HG03565 (cell line): ENCODE results near the gene SERTAD1.

Source experiments
- ATAC-seq: cut with Tn5 transposase; IDR thresholded peaks from one replicate; pipeline ENCODE4 v1.9.1; 2021; ENCODE audit warnings: mild to moderate bottlenecking, moderate library complexity; ENCODE audit not compliant: unreplicated experiment

Gene SERTAD1

DNA sequence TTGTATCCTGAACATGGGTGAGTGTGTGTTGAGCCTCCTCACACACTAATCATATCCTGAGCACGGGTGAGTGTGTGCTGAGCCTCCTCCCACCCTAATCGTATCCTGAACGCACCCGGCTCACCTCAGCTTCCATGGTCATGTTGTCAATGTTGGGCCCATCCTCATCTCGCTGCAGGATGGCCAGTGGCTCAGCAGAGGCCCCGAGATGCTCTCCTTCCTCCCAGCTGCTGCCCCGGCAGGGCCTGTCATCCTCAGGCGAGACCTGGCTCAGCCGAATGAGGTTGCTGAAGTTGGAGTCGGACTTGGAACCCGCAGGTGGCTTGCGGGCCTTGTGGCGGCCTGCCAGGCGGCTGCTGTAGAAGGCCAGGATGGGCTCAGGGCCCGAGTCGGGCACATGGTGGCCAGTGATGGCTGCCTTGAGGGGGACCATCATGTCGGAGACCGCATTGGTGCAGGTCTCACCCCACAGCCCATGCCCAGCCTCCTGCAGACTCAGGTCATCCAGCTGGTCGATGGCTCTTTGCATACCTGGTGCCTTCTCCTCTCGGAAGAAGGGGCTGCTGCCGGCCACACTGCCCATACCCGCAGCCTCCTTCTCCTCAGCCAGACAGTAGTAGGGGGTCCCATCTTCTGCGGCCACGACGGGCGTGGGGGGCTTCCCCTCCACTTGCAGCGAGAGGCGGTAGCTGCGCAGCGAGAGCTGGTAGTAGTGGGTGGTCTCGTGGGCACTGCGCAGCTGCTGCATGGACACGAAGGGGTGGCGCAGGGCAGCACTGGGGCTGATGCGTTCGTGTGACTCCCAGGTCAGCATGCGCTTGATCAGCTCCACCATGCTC is 45.4 kb downstream of the SERTAD1 start:
- ATAC-seq, result no peak

DNA sequence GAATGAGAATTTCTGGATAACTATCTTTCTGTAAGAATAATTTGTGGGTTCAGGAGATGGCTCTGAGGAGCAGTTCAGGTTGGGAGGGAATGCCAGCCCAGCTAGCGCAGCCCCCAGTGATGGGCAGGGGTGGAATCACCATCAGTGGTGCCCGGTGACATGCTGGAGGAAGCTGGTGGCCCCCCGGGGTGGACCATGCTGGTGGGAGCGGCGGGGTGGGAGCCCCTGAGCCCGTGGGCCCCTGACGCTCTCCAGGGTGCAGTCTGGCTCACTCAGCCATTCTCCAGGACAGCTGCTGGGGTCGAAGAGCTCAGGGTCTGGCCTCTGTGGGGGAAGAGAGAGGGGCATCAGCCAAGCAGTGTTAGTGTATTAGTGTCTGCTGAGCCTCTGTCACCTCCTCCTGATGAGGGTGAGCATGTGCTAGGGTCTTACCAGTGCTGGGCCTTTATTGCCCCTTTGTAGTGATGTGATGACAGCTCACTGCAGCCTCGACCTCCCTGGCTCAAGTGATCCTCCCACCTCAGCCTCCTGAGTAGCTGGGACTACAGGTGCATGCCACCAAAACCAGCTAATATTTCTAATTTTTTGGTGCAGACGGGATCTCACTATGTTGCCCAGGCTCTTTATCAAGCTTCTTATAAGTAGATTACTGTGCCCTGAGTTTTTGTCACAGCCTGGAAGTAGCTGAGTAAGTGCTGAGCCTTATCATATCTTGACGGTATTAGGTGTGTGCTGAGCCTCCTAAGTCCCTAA is 46.2 kb downstream of the SERTAD1 start:
- ATAC-seq, result no peak

DNA sequence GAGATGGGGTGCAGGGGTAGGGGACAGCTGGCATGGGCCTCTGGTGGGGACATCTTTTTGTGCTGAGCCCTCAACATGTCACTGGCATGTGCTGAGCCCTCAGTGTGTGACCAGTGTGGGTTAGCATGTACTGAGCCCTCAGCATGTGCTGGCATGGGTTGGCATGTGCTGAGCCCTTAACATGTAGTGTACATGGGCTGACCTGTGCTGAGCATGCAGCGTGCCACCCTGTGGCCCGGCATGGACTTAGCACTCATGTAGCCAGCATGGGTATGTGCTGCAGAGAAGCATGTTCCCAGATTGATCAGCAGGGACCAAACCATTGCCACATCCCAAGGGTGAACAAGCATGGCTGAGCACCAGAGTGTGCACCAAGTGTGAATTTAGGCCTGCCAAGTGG is 47.3 kb downstream of the SERTAD1 start:
- ATAC-seq, result no peak

DNA sequence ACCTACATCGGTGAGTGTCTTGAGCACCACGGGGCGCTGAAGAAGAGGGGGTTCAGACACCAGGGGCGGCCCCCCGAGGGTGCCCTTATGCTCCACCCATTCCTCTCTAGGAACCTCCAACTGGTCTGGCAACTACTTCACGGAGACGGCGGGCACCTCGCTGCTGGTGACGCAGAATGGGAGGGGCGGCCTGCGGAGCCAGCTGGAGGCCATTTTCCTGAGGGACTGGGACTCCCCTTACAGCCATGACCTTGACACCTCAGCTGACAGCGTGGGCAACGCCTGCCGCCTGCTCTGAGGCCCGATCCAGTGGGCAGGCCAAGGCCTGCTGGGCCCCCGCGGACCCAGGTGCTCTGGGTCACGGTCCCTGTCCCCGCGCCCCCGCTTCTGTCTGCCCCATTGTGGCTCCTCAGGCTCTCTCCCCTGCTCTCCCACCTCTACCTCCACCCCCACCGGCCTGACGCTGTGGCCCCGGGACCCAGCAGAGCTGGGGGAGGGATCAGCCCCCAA is 47.9 kb downstream of the SERTAD1 start:
- ATAC-seq, result no peak

DNA sequence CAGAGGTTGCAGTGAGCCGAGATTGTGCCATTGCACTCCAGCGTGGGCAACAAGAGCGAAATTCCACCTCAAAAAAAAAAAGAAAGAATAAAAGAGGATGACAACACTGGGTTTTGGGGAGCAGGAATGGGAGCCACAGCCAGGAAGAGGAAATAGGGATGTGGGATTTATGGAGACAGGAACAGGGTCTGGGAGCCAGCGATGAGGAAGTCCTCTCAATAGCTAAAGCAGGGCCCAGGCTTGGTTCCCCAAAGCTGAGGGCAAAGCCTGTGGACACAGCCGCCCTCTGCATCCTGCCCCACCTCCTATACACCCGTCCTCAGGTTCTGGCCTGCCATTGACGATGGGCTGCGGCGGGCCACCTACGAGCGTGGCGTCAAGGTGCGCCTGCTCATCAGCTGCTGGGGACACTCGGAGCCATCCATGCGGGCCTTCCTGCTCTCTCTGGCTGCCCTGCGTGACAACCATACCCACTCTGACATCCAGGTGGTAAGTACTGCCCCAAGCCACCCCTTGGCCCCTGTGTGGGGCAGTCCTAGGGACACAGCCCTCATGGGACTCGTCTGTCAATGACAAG is 49.4 kb downstream of the SERTAD1 start:
- no peak for ATAC-seq

DNA sequence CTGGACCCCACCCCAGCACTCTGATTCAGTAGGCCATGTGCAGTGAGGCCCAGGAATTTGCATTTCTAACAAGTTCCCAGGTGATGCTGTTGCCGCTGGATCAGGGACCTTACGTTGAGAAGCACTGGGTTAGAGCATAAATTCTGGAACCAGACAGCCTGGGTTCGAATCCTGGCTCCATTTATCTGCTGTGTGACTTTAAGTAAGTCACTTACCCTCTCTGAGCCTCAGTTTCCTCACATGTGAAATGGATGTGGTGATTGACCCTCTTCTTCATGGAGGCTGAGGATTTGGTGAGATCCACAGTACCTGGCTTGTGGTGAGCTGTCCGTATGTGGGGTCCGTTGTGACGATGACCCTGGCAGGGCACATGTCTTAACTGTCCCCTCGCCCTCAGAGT is 51.7 kb downstream of the SERTAD1 start:
- ATAC-seq, result no peak

DNA sequence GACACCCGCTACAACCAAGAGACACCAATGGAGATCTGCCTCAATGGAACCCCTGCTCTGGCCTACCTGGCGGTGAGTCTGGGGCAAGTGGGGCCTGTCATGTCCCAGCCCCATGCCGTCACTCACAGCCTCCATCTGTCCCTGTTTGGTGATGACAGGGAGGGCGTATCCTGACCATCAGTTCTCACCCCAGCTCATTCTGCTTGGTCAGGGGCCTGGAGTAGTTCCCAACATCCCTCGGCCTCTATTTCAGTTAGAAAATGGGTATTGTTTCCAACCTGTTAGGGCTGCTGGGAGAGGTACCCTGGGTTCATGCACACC is 54.0 kb downstream of the SERTAD1 start:
- ATAC-seq, result no peak
